ENCODE data around the gene GSTCD.

GRCh38 chr4:105683038-105683437 is 25.5 kb upstream of the GSTCD start:
- TF ChIP-seq, protein P1, sequence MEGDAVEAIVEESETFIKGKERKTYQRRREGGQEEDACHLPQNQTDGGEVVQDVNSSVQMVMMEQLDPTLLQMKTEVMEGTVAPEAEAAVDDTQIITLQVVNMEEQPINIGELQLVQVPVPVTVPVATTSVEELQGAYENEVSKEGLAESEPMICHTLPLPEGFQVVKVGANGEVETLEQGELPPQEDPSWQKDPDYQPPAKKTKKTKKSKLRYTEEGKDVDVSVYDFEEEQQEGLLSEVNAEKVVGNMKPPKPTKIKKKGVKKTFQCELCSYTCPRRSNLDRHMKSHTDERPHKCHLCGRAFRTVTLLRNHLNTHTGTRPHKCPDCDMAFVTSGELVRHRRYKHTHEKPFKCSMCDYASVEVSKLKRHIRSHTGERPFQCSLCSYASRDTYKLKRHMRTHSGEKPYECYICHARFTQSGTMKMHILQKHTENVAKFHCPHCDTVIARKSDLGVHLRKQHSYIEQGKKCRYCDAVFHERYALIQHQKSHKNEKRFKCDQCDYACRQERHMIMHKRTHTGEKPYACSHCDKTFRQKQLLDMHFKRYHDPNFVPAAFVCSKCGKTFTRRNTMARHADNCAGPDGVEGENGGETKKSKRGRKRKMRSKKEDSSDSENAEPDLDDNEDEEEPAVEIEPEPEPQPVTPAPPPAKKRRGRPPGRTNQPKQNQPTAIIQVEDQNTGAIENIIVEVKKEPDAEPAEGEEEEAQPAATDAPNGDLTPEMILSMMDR (IDR thresholded peaks at IDR 0.05 in 2 of 3, conservative IDR thresholded peaks at IDR 0.05 in 1 of 3; ENCODE audit: borderline replicate concordance in 1 of 3, insufficient read depth in 1 of 3, low read depth in 2 of 3, low read length in 2 of 3) = no peak
- no peak for TF ChIP-seq POLR2AphosphoS5 (IDR thresholded peaks at IDR 0.05; ENCODE audit: low read depth, low read length)
- TF ChIP-seq EZH2 (IDR thresholded peaks at IDR 0.05) = no peak
- no peak for TF ChIP-seq SIN3A (IDR thresholded peaks at IDR 0.05; ENCODE audit: low read depth)

All from HCT116 (cell line).